Measurements from ENCODE around the gene MB. TPM values are rescaled to one million over a fixed set of nuclear protein-coding genes. Genes with fewer than 3 reads are reported as not detected.
A peak's percentile ranks its signal among the peaks of the same experiment; 100 is the strongest.

Gene MB
- total and polyA plus RNA-seq, 4 donors = 1.3 to 3.1 (median 1.8) TPM

GRCh38 chr22:35642305-35642741 lies 25.2 kb upstream of the MB start:
- no peak for TF ChIP-seq CTCF (IDR thresholded peaks at IDR 0.05; ENCODE audit: control extremely low read depth, extremely low read depth)
- peaks cover 0 to 26% (median 8%) of the 10 kb centered on the region in 5 donors for H3K4me1 ChIP-seq (ENCODE audit: control insufficient read depth in 5 of 5, insufficient read depth in 5 of 5, low read length in 5 of 5)
- H3K9me3 ChIP-seq (ENCODE audit: control insufficient read depth in 4 of 4, insufficient read depth in 3 of 4, low read length in 3 of 4) = no peaks in the 10 kb centered on the region
- H3K4me3 ChIP-seq = no peak overlapping the region
- H3K36me3 ChIP-seq (ENCODE audit: control insufficient read depth in 4 of 4, insufficient read depth in 4 of 4, low read length in 4 of 4) = no peaks in the 10 kb centered on the region
- H3K27ac ChIP-seq (ENCODE audit: low read depth in 1 of 2, low read length in 1 of 2) = no peak overlapping the region
- WGBS, 2 donors = 72 to 83% methylated on average over 2 of the region's 2 CpGs
- peak in 1 of 3 donors; percentile 23 for DNase-seq
- no peak for ATAC-seq (ENCODE audit: insufficient read depth, low FRiP score)
- H3K9ac ChIP-seq (ENCODE audit: insufficient read depth in 1 of 2, low read length in 2 of 2) = no peak overlapping the region
- H3K27me3 ChIP-seq (ENCODE audit: control insufficient read depth in 3 of 3, insufficient read depth in 3 of 3, low read length in 2 of 3) = no peaks in the 10 kb centered on the region

- ATAC-seq (ENCODE audit: insufficient read depth, low FRiP score) = no peak
- no peak for DNase-seq
- H3K9ac ChIP-seq (ENCODE audit: insufficient read depth in 1 of 2, low read length in 2 of 2) = no peak overlapping the region
- H3K36me3 ChIP-seq (ENCODE audit: control insufficient read depth in 4 of 4, insufficient read depth in 4 of 4, low read length in 4 of 4) = no peaks in the 10 kb centered on the region
- no peaks in the 10 kb centered on the region for H3K27me3 ChIP-seq (ENCODE audit: control insufficient read depth in 3 of 3, insufficient read depth in 3 of 3, low read length in 2 of 3)
- no peak overlapping the region for H3K4me3 ChIP-seq
- no peaks in the 10 kb centered on the region for H3K9me3 ChIP-seq (ENCODE audit: control insufficient read depth in 4 of 4, insufficient read depth in 3 of 4, low read length in 3 of 4)
- H3K27ac ChIP-seq (ENCODE audit: low read depth in 1 of 2, low read length in 1 of 2) = no peak overlapping the region
- WGBS, 2 donors = 86 to 87% methylated on average over 7 of the region's 7 CpGs
- peaks cover 0 to 27% (median 10%) of the 10 kb centered on the region in 5 donors for H3K4me1 ChIP-seq (ENCODE audit: control insufficient read depth in 5 of 5, insufficient read depth in 5 of 5, low read length in 5 of 5)
- no peak for TF ChIP-seq CTCF (IDR thresholded peaks at IDR 0.05; ENCODE audit: control extremely low read depth, extremely low read depth)
These were observed 24.5 kb upstream of the MB start for GRCh38 chr22:35641494-35642120.

DNA sequence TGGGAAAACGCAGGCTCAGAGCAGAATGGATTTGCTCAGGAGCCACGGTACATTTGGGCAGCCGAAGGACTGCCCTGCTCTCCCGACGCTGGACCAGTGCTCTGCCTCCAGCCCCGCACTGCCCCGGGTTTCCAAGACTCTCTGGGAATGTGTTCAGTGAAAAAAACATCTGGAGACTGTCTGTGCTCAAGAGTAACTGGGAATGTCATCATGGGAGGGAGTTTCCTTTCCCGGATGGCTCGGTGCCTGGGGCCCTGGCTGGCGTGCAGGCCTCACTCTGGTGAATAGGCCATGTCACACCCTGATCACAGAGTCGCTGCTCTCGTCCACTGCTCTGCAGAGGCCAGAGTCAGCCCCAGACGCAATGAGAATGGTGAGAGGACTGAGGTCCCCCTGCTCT lies 21.3 kb upstream of the MB start:
- Histone ChIP-seq H3K27ac (ENCODE audit: low read depth in 1 of 2, low read length in 1 of 2) (peak overlapping the region; percentile 71 to 76), H3K9me3 (ENCODE audit: control insufficient read depth in 4 of 4, insufficient read depth in 3 of 4, low read length in 3 of 4) (no peaks in the 10 kb centered on the region), H3K4me1 (ENCODE audit: control insufficient read depth in 5 of 5, insufficient read depth in 5 of 5, low read length in 5 of 5) (peaks cover 0 to 25% (median 10%) of the 10 kb centered on the region in 5 donors), H3K36me3 (ENCODE audit: control insufficient read depth in 4 of 4, insufficient read depth in 4 of 4, low read length in 4 of 4) (no peaks in the 10 kb centered on the region), H3K9ac (ENCODE audit: insufficient read depth in 1 of 2, low read length in 2 of 2) (peak overlapping the region in 1 of 2 donors; percentile 59), H3K27me3 (ENCODE audit: control insufficient read depth in 3 of 3, insufficient read depth in 3 of 3, low read length in 2 of 3) (no peaks in the 10 kb centered on the region), H3K4me3 (no peak overlapping the region)
- 59 to 70% methylated on average over 13 of the region's 13 CpGs for WGBS, 2 donors
- DNase-seq (peak; percentile 96 to 98 (median 98)), ATAC-seq (ENCODE audit: insufficient read depth, low FRiP score) (peak; percentile 50)
- no peak for TF ChIP-seq CTCF (IDR thresholded peaks at IDR 0.05; ENCODE audit: control extremely low read depth, extremely low read depth)
